Measurements from ENCODE around the gene CEP126. TPM values are rescaled to one million over a fixed set of nuclear protein-coding genes. Genes with fewer than 3 reads are reported as not detected.
"Not testable (repeated sequence)": the region's sequence is repeated elsewhere in the genome, so short reads cannot be mapped to it uniquely, and the experiment has no call there.

The CEP126 gene
- total RNA-seq, 4 donors from 2014 or later: 4.7 to 9.2 (median 7.1) TPM

DNA sequence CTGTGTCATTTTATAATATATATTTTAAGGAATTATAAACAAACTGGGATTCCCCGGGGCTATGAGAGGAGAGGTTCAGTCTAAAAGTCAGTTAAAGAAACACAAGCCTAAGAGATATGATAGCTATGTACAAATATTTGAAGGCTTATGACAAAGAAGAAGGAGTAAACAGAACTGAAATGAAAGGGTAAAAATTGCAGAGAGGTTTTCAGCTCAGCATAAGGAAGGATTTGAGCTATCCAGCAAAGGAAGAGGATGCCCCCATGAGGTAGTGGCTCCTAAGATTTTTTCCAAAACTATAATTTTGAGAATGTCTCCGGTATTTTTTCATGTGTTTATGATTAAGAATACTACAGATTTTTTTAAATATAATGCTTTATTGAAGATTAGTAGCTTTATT lies 59.4 kb downstream of the CEP126 start:
- no peak overlapping the region for H3K4me3 ChIP-seq
- DNase-seq: no peak
- intact Hi-C loops (cut with DNase I; ENCODE audit: low total_unique reads): no loop called here
- no peaks in the 10 kb centered on the region for H3K4me1 ChIP-seq
- H3K9me3 ChIP-seq: no peaks in the 10 kb centered on the region
- no peak overlapping the region for H3K27ac ChIP-seq
- no peaks in the 10 kb centered on the region for H3K36me3 ChIP-seq
- H3K27me3 ChIP-seq: no peaks in the 10 kb centered on the region
- TF ChIP-seq, protein P1, sequence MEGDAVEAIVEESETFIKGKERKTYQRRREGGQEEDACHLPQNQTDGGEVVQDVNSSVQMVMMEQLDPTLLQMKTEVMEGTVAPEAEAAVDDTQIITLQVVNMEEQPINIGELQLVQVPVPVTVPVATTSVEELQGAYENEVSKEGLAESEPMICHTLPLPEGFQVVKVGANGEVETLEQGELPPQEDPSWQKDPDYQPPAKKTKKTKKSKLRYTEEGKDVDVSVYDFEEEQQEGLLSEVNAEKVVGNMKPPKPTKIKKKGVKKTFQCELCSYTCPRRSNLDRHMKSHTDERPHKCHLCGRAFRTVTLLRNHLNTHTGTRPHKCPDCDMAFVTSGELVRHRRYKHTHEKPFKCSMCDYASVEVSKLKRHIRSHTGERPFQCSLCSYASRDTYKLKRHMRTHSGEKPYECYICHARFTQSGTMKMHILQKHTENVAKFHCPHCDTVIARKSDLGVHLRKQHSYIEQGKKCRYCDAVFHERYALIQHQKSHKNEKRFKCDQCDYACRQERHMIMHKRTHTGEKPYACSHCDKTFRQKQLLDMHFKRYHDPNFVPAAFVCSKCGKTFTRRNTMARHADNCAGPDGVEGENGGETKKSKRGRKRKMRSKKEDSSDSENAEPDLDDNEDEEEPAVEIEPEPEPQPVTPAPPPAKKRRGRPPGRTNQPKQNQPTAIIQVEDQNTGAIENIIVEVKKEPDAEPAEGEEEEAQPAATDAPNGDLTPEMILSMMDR (IDR thresholded peaks at IDR 0.05): no peak
- no peak for TF ChIP-seq POLR2A (IDR thresholded peaks at IDR 0.05)

DNA sequence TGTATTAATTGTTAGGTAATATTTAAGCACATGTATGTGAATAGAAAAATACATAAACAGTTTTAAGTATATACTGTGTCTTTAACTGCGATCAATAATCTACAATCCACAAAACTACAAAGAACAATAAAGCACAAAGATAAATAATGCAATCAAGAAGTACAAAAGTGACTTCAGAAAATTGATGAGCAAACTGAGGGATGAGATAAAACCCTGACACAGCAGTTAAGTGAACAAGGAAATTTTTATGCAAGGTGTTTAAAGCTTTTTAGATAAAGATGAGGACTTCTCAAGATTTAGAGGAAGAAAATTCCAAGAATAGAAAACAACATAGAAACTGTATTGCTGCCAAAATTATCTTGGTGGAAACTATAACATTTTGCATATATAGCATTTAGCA lies 60.0 kb downstream of the CEP126 start:
- Histone ChIP-seq H3K9me3 (no peaks in the 10 kb centered on the region), H3K27ac (no peak overlapping the region), H3K27me3 (no peaks in the 10 kb centered on the region), H3K4me3 (no peak overlapping the region), H3K36me3 (no peaks in the 10 kb centered on the region), H3K4me1 (no peaks in the 10 kb centered on the region)
- intact Hi-C loops (cut with DNase I; ENCODE audit: low total_unique reads): no loop called here
- no peak for DNase-seq
- TF ChIP-seq, protein P1 (IDR thresholded peaks at IDR 0.05): no peak
- TF ChIP-seq POLR2A (IDR thresholded peaks at IDR 0.05): no peak

DNA sequence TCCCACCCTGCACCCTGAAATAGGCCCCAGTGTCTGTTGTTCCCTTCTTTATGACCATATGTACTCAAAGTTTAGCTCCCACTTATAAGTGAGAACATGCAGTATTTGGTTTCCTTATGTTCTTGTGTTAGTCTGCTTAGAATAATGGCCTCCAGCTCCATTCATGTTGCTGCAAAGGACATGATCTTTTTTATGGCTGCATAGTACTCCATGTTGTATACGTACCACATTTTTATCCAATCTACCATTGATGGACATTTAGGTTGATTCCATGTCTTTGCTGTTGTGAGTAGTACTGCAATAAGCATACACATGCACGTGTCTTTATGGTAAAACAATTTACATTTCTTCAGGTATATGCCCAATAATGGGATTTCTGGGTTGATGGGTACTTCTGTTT lies 60.9 kb downstream of the CEP126 start:
- intact Hi-C loops (cut with DNase I; ENCODE audit: low total_unique reads): no loop called here
- TF ChIP-seq POLR2A (IDR thresholded peaks at IDR 0.05): no peak
- TF ChIP-seq, protein P1 (IDR thresholded peaks at IDR 0.05): no peak
- Histone ChIP-seq H3K27ac (no peak overlapping the region), H3K36me3 (no peaks in the 10 kb centered on the region), H3K4me1 (no peaks in the 10 kb centered on the region), H3K27me3 (no peaks in the 10 kb centered on the region), H3K9me3 (no peaks in the 10 kb centered on the region), H3K4me3 (no peak overlapping the region)
- DNase-seq: no peak

DNA sequence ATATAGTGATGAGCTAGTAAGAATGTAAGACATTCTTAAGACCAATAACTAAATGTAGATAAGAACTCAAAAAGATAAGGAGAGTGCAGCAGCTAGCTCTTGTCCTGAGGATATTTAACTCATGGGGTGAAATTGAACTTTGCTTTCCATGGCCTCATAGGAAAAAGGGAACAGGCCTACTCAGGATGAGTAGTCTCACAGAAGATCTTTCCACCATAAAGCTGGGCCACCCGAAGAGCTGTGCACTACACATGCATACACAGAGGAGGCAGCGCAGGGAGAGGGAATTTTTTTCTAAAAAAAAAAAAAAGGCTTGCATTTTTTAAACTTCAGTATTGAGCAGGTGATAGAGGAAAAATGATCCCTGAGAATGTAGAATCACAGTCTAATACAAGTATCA lies 72.6 kb downstream of the CEP126 start:
- no peaks in the 10 kb centered on the region for H3K4me1 ChIP-seq
- no peak overlapping the region for H3K4me3 ChIP-seq
- no peak for DNase-seq
- H3K9me3 ChIP-seq: no peaks in the 10 kb centered on the region
- no peaks in the 10 kb centered on the region for H3K27me3 ChIP-seq
- intact Hi-C loops (cut with DNase I; ENCODE audit: low total_unique reads): no loop called here
- no peak for TF ChIP-seq POLR2A (IDR thresholded peaks at IDR 0.05)
- TF ChIP-seq, protein P1 (IDR thresholded peaks at IDR 0.05): no peak
- no peak overlapping the region for H3K27ac ChIP-seq
- H3K36me3 ChIP-seq: no peaks in the 10 kb centered on the region

DNA sequence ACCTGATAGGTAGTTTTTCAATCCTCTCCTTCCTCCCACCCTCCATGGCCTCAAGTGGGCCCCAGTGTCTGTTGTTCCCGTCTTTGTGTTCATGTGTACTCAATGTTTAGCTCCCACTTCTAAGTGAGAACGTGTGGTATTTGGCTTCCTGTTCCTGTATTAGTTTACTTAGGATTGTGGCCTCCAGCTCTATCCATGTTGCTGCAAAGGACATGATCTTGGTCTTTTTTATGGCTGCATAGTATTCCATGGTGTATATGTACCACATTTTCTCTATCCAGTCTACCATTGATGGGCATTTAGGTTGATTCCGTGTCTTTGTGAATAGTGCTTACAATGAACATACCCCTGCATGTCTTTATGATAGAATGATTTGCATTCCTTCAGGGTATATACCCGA lies 78.4 kb downstream of the CEP126 start:
- intact Hi-C loops (cut with DNase I; ENCODE audit: low total_unique reads): no loop called here
- no peaks in the 10 kb centered on the region for H3K4me1 ChIP-seq
- no peak overlapping the region for H3K27ac ChIP-seq
- TF ChIP-seq POLR2A (IDR thresholded peaks at IDR 0.05): no peak
- TF ChIP-seq, protein P1 (IDR thresholded peaks at IDR 0.05): no peak
- H3K36me3 ChIP-seq: no peaks in the 10 kb centered on the region
- H3K9me3 ChIP-seq: no peaks in the 10 kb centered on the region
- no peak for DNase-seq
- no peak overlapping the region for H3K4me3 ChIP-seq
- no peaks in the 10 kb centered on the region for H3K27me3 ChIP-seq

DNA sequence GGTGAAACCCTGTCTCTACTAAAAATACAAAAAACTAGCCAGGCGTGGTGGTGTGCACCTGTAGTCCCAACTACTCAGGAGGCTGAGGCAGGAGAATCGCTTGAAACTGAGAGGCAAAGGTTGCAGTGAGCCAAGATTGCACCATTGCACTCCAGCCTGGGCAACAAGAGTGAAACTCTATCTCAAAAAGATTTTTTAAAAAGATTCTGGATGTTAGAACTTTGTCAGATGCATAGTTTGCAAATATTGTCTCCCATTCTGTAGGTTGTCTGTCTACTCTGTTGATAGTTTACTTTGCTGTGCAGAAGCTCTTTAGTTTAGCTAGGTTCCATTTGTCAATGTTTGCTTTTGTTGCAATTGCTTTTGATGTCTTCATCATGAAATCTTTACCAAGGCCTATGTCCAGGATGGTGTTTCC lies 79.3 kb downstream of the CEP126 start:
- H3K4me1 ChIP-seq; DNase-seq; H3K9me3 ChIP-seq; intact Hi-C loops (cut with DNase I; ENCODE audit: low total_unique reads); H3K4me3 ChIP-seq; H3K36me3 ChIP-seq; H3K27me3 ChIP-seq; H3K27ac ChIP-seq: not testable (repeated sequence)

All from uterus (tissue), 4 donors.